Fibroblast of skin of back (primary cell): ENCODE data around the gene RTP3.
"Not testable (repeated sequence)": the region's sequence is repeated elsewhere in the genome, so short reads cannot be mapped to it uniquely, and the experiment has no call there.

Experiments used
- DNase-seq: peaks from one replicate; pipeline ENCODE4 v3.0.0-alpha.2; 2013

Gene RTP3

GRCh38 chr3:46491089-46492070 is 6.4 kb upstream of the RTP3 start:
- peak; percentile 50 for DNase-seq

- DNase-seq: no peak
These were observed 4.8 kb upstream of the RTP3 start for GRCh38 chr3:46492890-46493547.

- not testable (repeated sequence) for DNase-seq
These were observed 3.3 kb upstream of the RTP3 start for GRCh38 chr3:46494491-46494890.

GRCh38 chr3:46495901-46496456 is 1.8 kb upstream of the RTP3 start:
- peak; percentile 89 for DNase-seq

- peak; percentile 37 for DNase-seq
These were observed 825 bp upstream of the RTP3 start for GRCh38 chr3:46496746-46497555.

- no peak for DNase-seq
These were observed 1.2 kb downstream of the RTP3 start for GRCh38 chr3:46498916-46499519.

- DNase-seq: peak; percentile 72
These were observed 3.2 kb downstream of the RTP3 start for GRCh38 chr3:46500656-46501635.

GRCh38 chr3:46501702-46502101 is 3.9 kb downstream of the RTP3 start:
- no peak for DNase-seq

GRCh38 chr3:46503200-46503874 is 5.6 kb downstream of the RTP3 start:
- DNase-seq: no peak

- DNase-seq: no peak
These were observed 7.0 kb downstream of the RTP3 start for GRCh38 chr3:46504789-46505188.

GRCh38 chr3:46505953-46506352 is 8.2 kb downstream of the RTP3 start:
- DNase-seq: no peak

GRCh38 chr3:46506526-46506925 is 8.8 kb downstream of the RTP3 start:
- DNase-seq: no peak

- DNase-seq: no peak
These were observed 11.2 kb downstream of the RTP3 start for GRCh38 chr3:46508850-46509591.

GRCh38 chr3:46509661-46510187 is 11.9 kb downstream of the RTP3 start:
- no peak for DNase-seq

- DNase-seq: no peak
These were observed 14.5 kb downstream of the RTP3 start for GRCh38 chr3:46512191-46512749.

- DNase-seq: no peak
These were observed 18.7 kb downstream of the RTP3 start for GRCh38 chr3:46516521-46516920.

- DNase-seq: peak; percentile 93
These were observed 19.4 kb downstream of the RTP3 start for GRCh38 chr3:46517016-46517783.

GRCh38 chr3:46517784-46518181 is 20.0 kb downstream of the RTP3 start:
- DNase-seq: no peak
